Activated naive CD4-positive, alpha-beta T cell treated with anti-CD3 and anti-CD28 coated beads for 36 hours (primary cell): ENCODE data around the gene PCK2. TPM values are rescaled to one million over a fixed set of nuclear protein-coding genes. Genes with fewer than 3 reads are reported as not detected.

Experiments used
- CTCF ChIA-PET: fragments of 350-600 bp; sonication (Branson Sonifier 250); formaldehyde crosslinking; loops from one replicate; lab custom pipeline; 2021; ENCODE audit warnings: antibody characterized with exemption; lab: Charles Lee
- DNase-seq: peaks from one replicate; pipeline ENCODE4 v3.0.0-alpha.2; 2020
- H3K27ac Mint-ChIP-seq: one replicate; pipeline ENCODE4 v1.8.0; 2021; ENCODE audit warnings: mild to moderate bottlenecking, mixed read lengths
- H3K27me3 Mint-ChIP-seq: one replicate; pipeline ENCODE4 v1.8.0; 2021; ENCODE audit warnings: low read depth, mixed read lengths
- H3K36me3 Mint-ChIP-seq: one replicate; pipeline ENCODE4 v1.8.0; 2021; ENCODE audit warnings: low read depth, mixed read lengths
- H3K4me1 Mint-ChIP-seq: one replicate; pipeline ENCODE4 v1.8.0; 2021; ENCODE audit warnings: low read depth, mixed read lengths
- H3K4me3 Mint-ChIP-seq: one replicate; pipeline ENCODE4 v1.8.0; 2021; ENCODE audit warnings: mild to moderate bottlenecking, moderate library complexity, mixed read lengths
- H3K9me3 Mint-ChIP-seq: one replicate; pipeline ENCODE4 v1.8.0; 2021; ENCODE audit warnings: mixed read lengths
- intact Hi-C: fragments of 100-400 bp; cut with micrococcal nuclease; formaldehyde crosslinking; loops from one replicate; pipeline ENCODE4 v1.15.1; 2023
- total RNA-seq, 2 experiments: library from RNA; stranded (reverse); gene quantifications; one replicate each; pipeline ENCODE4 v1.2.3, GENCODE V29; 2021

PCK2 gene
- total RNA-seq, 2 experiments from 2014 or later: 117 TPM

DNA sequence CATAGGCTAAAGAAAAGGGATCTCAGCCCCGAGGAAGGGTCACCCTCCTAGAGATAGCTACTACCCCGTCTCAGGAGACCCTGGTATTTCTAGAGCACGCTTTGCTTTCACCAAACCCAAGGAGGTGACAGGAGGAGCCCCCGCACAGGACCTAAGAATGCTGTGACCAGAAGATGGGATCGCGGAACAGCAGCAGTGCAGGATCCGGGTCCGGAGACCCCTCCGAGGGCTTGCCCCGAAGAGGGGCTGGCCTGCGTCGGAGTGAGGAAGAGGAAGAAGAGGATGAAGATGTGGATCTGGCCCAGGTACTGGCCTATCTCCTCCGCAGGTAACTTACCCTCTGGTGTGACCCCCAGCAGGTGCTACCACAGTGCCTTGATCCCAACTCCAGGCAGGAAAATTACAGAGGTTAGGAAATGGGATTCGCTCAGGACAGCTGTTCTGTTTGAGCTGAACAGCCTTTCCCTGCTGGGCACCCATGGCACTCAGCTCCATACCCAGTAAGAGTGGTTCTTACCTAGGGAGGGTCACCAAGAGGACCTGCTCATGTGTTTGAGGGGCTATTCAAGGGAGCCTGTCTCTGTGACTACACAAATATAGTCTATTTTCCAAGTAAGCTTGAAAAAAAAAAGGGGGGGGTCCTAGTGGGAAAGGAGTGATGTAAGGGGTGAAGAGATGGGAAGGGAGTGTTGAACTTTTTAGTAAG, 21.5 kb downstream of the PCK2 start:
- CTCF ChIA-PET: interaction anchor here (0.7 to 4.1 kb wide), 8 partner anchors 18 to 58 kb away, joined by 3 to 20 read pairs (median 12); partner anchors contain the start of genes IRF9, PSME1, PSME2 and RNF31
- Mint-ChIP-seq H3K4me3 (peak overlapping the region; percentile 99), H3K9me3 (no peaks in the 10 kb centered on the region), H3K36me3 (peaks cover 33% of the 10 kb centered on the region), H3K27me3 (no peaks in the 10 kb centered on the region), H3K4me1 (peaks cover 18% of the 10 kb centered on the region), H3K27ac (peak overlapping the region; percentile 100)
- DNase-seq: no peak
- intact Hi-C loops: loop anchor here (1.0 to 10.0 kb wide), 4 partner anchors 80 to 1111 kb away; partner anchors contain the start of genes AP1G2, BCL2L2, PPP1R3E and TM9SF1

DNA sequence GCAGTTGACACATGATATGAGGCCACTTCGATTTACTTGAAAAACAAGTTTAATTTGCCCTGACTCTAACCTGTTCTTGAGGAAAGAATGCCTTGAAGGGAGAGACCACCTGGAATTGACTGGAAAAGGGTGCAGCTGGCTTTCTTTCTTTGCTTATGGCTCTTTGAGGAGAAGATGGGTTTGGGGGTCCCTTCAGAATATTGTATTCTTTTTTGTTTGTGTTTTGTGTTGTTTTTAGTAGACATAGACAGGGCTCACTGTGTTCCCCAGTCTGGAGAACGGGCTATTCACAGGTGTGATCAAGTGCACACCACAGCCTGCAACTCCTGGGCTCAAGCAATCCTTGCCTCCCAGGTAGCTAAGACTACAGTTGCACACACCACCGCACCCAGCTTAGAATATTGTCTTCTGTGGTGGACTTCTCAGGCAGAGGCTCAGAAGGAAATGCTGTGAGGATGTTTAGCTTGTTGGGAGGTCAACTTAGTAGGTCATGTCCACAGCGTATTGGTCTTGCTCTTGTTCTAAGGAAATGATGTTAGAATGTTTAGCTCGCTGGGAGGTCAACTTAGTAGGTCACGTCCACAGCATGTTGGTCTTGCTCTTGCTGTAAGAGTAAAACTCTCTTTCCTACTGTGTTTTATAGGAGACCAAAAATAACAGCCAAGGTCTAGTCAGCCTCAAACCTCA, 22.2 kb downstream of the PCK2 start:
- H3K27me3 Mint-ChIP-seq: no peaks in the 10 kb centered on the region
- CTCF ChIA-PET: interaction anchor here (1.0 to 4.1 kb wide), 4 partner anchors 11 to 58 kb away, joined by 3 to 20 read pairs (median 10); partner anchors contain the start of gene IRF9
- peak overlapping the region; percentile 99 for H3K4me3 Mint-ChIP-seq
- H3K36me3 Mint-ChIP-seq: peaks cover 36% of the 10 kb centered on the region
- no peak for DNase-seq
- no peaks in the 10 kb centered on the region for H3K9me3 Mint-ChIP-seq
- peak overlapping the region; percentile 100 for H3K27ac Mint-ChIP-seq
- peaks cover 18% of the 10 kb centered on the region for H3K4me1 Mint-ChIP-seq
- intact Hi-C loops: loop anchor here (10.0 kb wide), 2 partner anchors 811 to 1111 kb away; partner anchors contain the start of genes BCL2L2 and PPP1R3E

DNA sequence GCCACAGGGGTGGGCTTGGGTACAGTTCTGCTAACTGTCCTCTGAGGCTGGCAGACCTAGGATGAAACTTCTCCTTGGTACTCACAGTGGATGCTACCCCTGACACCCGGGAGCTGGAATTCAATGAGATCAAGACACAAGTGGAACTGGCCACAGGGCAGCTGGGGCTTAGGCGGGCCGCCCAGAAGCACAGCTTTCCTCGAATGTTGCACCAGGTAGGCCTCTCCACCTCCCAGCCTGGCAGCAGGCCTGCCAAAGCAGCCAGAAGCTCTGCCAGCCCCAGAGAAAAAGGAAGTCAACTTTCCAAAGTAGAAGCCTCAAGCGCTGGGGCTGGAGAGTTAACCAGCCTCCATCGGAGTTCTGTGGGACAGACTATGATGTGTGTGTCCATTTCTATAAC, 23.1 kb downstream of the PCK2 start:
- CTCF ChIA-PET: interaction anchor here (1.0 to 4.1 kb wide), 5 partner anchors 10 to 190 kb away, joined by 3 to 20 read pairs (median 3); partner anchors contain the start of gene CIDEB
- Mint-ChIP-seq H3K4me1 (peaks cover 18% of the 10 kb centered on the region), H3K27me3 (no peaks in the 10 kb centered on the region), H3K36me3 (peaks cover 36% of the 10 kb centered on the region), H3K4me3 (no peak overlapping the region), H3K9me3 (no peaks in the 10 kb centered on the region), H3K27ac (no peak overlapping the region)
- intact Hi-C loops: loop anchor here (10.0 kb wide), 2 partner anchors 812 to 1112 kb away; partner anchors contain the start of genes BCL2L2 and PPP1R3E
- no peak for DNase-seq

DNA sequence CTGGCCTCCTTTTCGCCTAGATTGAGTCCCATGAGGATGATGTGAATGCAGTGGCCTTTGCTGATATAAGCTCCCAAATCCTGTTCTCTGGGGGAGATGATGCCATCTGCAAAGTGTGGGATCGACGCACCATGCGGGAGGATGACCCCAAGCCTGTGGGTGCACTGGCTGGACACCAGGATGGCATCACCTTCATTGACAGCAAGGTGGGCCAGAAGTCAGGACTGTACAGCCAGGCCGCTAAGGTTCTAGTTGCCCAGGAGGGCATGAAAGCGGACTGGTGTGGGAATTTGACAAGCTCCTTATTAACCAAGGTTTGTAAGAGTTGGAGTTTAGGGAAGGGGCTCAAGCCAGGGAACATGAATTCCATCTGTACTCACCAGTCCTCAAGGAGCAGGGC, 25.6 kb downstream of the PCK2 start:
- Mint-ChIP-seq H3K27me3 (no peaks in the 10 kb centered on the region), H3K36me3 (peaks cover 44% of the 10 kb centered on the region), H3K27ac (no peak overlapping the region), H3K9me3 (no peaks in the 10 kb centered on the region), H3K4me3 (no peak overlapping the region), H3K4me1 (peaks cover 18% of the 10 kb centered on the region)
- no peak for DNase-seq
- intact Hi-C loops: loop anchor here (10.0 kb wide), 2 partner anchors 815 to 1115 kb away; partner anchors contain the start of genes BCL2L2 and PPP1R3E
- CTCF ChIA-PET: interaction anchor here (0.7 to 0.8 kb wide), 2 partner anchors 9 to 29 kb away, joined by 3 to 4 read pairs; no protein-coding TSS in a partner anchor

DNA sequence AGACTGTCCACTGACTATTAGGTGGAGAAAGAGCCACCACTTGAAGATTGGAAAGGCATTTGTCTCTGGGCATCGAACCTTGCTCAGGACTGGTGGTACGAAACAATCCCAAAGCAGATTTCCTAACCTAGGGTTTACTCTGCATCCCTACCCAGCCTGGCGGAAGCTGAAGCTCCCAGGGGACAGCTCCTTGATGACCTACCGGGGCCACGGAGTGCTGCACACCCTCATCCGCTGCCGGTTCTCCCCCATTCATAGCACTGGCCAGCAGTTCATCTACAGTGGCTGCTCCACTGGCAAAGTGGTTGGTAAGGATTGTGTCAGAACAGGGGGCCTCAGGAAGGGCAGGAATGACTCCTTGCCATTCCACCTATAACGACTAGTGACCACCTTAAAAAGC, 27.1 kb downstream of the PCK2 start:
- H3K27ac Mint-ChIP-seq: no peak overlapping the region
- peaks cover 8% of the 10 kb centered on the region for H3K4me1 Mint-ChIP-seq
- CTCF ChIA-PET: no interaction called here
- intact Hi-C loops: no loop called here
- peaks cover 37% of the 10 kb centered on the region for H3K36me3 Mint-ChIP-seq
- DNase-seq: no peak
- H3K27me3 Mint-ChIP-seq: no peaks in the 10 kb centered on the region
- no peaks in the 10 kb centered on the region for H3K9me3 Mint-ChIP-seq
- H3K4me3 Mint-ChIP-seq: no peak overlapping the region

DNA sequence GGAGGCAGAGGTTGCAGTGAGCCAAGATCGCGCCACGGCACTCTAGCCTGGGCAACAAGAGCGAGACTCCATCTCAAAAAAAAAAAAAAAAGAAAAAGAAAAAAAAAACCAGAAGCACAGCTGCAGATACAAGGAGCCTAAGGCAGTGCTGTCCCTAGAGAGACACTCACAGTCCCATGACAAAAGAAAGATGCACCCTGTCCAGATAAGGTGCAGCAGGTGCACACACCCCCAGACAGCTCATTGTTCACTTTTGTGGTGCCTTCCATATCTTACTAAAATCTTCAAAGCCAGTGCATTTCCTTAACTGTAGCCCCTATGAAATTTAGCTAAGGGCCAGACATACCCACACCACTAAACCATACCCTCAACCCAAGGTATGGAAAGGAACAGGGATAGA, 28.3 kb downstream of the PCK2 start:
- H3K27ac Mint-ChIP-seq: no peak overlapping the region
- intact Hi-C loops: no loop called here
- H3K9me3 Mint-ChIP-seq: no peaks in the 10 kb centered on the region
- no peak for DNase-seq
- no peaks in the 10 kb centered on the region for H3K27me3 Mint-ChIP-seq
- H3K36me3 Mint-ChIP-seq: peaks cover 30% of the 10 kb centered on the region
- peaks cover 2% of the 10 kb centered on the region for H3K4me1 Mint-ChIP-seq
- H3K4me3 Mint-ChIP-seq: no peak overlapping the region
- CTCF ChIA-PET: interaction anchor here (0.6 to 1.4 kb wide), 2 partner anchors 12 to 70 kb away, joined by 3 to 5 read pairs; no protein-coding TSS in a partner anchor

DNA sequence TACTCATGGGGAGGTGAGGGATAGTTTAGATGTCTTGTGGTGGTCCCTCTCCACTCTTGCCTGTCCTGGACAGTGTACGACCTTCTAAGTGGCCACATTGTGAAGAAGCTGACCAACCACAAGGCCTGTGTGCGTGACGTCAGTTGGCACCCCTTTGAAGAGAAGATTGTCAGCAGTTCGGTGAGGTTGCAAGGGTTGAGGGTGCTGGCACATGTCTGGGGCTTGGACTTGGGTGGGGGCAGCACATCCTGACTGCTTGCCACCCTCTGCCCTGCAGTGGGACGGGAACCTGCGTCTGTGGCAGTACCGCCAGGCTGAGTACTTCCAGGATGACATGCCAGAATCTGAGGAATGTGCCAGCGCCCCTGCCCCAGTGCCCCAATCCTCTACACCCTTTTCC, 28.8 kb downstream of the PCK2 start:
- Mint-ChIP-seq H3K4me3 (no peak overlapping the region), H3K36me3 (peaks cover 27% of the 10 kb centered on the region), H3K27ac (no peak overlapping the region), H3K9me3 (no peaks in the 10 kb centered on the region), H3K27me3 (no peaks in the 10 kb centered on the region), H3K4me1 (peaks cover 3% of the 10 kb centered on the region)
- CTCF ChIA-PET: interaction anchor here (0.6 to 1.4 kb wide), 2 partner anchors 13 to 70 kb away, joined by 3 to 5 read pairs; no protein-coding TSS in a partner anchor
- DNase-seq: no peak
- intact Hi-C loops: no loop called here

DNA sequence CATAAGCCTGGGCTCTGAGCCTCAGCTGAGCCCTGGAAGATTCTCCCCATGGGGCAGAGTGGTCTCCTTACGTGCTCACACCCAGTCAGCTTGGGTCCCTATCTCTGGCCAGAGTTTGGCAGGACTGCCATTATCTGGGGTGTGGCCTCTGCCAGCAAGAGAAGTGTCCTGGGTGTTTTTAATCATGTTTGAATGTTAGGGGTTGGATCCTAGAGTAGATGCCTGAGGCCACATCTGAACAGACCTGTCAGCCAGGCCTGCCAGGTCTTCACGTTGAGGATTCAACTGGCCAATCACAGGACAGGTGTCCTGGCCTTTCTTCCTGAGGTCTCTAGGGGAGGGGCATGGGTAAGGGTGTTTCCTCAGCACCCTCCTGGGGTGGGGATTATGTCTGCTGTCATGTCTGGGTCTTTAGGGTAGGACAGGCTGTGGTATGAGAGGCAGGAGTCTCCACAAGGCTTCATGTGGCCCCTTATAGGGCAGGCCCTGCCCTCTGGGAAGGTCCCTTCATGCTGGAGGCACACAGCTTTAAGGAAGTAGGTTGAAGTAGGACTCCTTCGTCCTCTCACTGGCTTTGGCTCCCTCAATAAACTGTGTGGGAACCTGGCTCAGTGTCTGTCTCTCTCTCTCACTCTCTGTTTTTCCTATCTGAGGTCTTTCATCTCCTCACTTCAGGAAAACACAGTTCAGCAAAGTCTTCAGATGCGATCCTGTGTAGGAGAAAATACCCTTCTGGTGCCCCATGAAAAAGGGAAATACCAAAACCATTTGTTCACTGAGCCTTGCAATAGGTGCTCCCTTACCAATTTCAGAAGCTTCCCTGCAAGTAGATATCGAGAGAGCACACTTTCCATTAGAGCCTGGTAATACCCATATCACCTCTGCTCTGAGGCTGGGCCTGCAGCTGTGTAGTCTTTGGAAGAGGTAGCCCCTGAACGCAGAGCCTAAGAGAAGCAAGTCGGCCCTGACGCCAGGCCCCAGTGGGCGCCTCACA, 29.6 kb downstream of the PCK2 start:
- Mint-ChIP-seq H3K27ac (no peak overlapping the region), H3K4me1 (peaks cover 3% of the 10 kb centered on the region), H3K4me3 (no peak overlapping the region), H3K9me3 (no peaks in the 10 kb centered on the region), H3K36me3 (peaks cover 21% of the 10 kb centered on the region), H3K27me3 (no peaks in the 10 kb centered on the region)
- CTCF ChIA-PET: interaction anchor here (1.4 kb wide), 1 partner anchor 14 kb away, joined by 5 read pairs; no protein-coding TSS in a partner anchor
- no peak for DNase-seq
- intact Hi-C loops: no loop called here

DNA sequence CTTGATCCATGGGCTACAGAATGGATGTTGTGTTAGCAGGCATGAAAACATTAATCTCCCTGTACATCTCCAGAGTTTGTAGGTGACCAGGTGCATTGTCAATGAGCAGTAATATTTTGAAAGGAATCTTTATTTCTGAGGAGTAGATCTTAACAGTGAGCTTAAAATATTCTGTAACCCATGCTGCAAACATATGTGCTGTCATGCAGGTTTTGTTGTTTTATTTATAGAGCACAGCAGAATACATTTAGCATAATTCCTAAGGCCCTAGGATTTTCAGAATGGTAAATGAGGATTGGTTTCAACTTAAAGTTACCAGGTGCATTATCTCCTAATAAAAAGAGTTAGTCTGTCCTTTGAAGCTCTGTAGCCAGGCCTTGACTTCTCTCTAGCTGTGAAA, 32.8 kb downstream of the PCK2 start:
- CTCF ChIA-PET: interaction anchor here (0.7 to 1.8 kb wide), 3 partner anchors 10 to 35 kb away, joined by 3 to 8 read pairs (median 3); no protein-coding TSS in a partner anchor
- peaks cover 5% of the 10 kb centered on the region for H3K4me1 Mint-ChIP-seq

DNA sequence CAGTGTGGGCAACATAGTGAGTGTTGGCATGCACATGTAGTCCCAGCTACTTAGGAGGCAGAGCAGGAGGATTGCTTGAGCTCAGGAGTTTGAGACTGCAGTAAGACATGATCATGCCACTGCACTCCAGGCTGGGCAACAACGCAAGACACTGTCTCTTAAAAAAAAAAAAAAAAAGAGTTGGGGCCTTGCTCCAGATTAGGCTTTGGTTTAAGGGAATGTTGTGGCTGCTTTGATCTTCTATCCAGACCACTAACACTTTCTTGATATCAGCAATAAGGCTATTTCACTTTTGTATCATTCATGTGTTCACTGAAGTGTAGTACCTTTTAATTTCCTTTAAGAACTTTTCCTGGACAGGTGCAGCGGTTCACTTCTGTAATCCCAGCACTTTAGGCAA, 33.6 kb downstream of the PCK2 start:
- intact Hi-C loops: no loop called here
- peaks cover 8% of the 10 kb centered on the region for H3K36me3 Mint-ChIP-seq
- no peaks in the 10 kb centered on the region for H3K9me3 Mint-ChIP-seq
- H3K4me3 Mint-ChIP-seq: no peak overlapping the region
- CTCF ChIA-PET: interaction anchor here (0.7 to 1.8 kb wide), 3 partner anchors 11 to 36 kb away, joined by 3 to 8 read pairs (median 3); no protein-coding TSS in a partner anchor
- no peaks in the 10 kb centered on the region for H3K27me3 Mint-ChIP-seq
- peaks cover 11% of the 10 kb centered on the region for H3K4me1 Mint-ChIP-seq
- no peak for DNase-seq
- H3K27ac Mint-ChIP-seq: no peak overlapping the region

More for the DNA sequence above, 32.8 kb downstream of the PCK2 start:
- DNase-seq: no peak
- Mint-ChIP-seq H3K9me3 (no peaks in the 10 kb centered on the region), H3K27ac (no peak overlapping the region), H3K4me3 (no peak overlapping the region), H3K36me3 (peaks cover 10% of the 10 kb centered on the region), H3K27me3 (no peaks in the 10 kb centered on the region)
- intact Hi-C loops: no loop called here

DNA sequence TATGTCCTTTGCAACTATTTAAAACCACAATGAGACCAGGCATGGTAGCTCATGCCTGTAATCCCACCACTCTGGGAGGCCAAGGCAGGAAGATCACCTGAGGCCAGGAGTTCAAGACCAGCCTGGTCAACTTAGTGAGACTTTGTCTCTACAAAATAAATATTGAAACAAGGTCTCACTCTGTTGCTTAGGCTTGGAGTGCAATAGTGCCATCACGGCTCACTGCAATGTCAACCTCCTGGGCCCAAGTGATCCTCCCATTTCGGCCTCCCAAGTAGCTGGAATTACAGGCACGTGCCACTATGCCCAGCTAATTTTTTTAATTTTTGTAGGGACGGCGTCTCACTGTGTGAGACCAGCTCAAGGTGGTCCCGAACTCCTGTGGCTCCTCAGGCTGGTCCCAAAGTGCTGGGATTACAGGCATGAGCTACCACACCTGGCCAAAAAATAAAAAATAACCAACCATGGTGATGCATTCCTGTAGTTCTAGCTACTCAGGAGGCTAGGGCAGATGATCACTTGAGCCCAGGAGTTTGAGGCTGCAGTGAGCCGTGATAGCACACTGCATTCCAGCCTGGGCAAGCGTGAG, 35.4 kb downstream of the PCK2 start:
- Mint-ChIP-seq H3K27ac (no peak overlapping the region), H3K27me3 (no peaks in the 10 kb centered on the region), H3K4me1 (peaks cover 17% of the 10 kb centered on the region), H3K36me3 (peaks cover 2% of the 10 kb centered on the region), H3K4me3 (no peak overlapping the region), H3K9me3 (no peaks in the 10 kb centered on the region)
- CTCF ChIA-PET: interaction anchor here (0.7 kb wide), 2 partner anchors 21 to 29 kb away, joined by 3 to 7 read pairs; no protein-coding TSS in a partner anchor
- intact Hi-C loops: no loop called here
- DNase-seq: no peak
